GM12878 (cell line): ENCODE data around the gene CIB2. TPM values are rescaled to one million over a fixed set of nuclear protein-coding genes. Genes with fewer than 3 reads are reported as not detected.
A peak's percentile ranks its signal among the peaks of the same experiment; 100 is the strongest.

ENCODE experiments used
- ATF7 ChIP-seq: fragments of 450-650 bp; IDR thresholded peaks from 2 replicates; pipeline ENCODE4 v1.6.1; 2016; ENCODE audit warnings: low read depth, mild to moderate bottlenecking
- CTCF ChIP-seq, 3 experiments: IDR thresholded peaks in 2 of 3; conservative IDR thresholded peaks in 1 of 3; 2 replicates each; pipeline ENCODE4 v1.5.1; 2011; ENCODE audit warnings: low read depth in 3 of 3, low read length in 3 of 3, mild to moderate bottlenecking in 3 of 3, control low read depth in 2 of 3, moderate library complexity in 2 of 3, inconsistent platforms in 1 of 3, mixed read lengths in 1 of 3; ENCODE audit not compliant: control insufficient read depth in 2 of 3, insufficient read depth in 1 of 3; ENCODE audit errors: extremely low read depth in 1 of 3
- CUX1 ChIP-seq: IDR thresholded peaks from 2 replicates; pipeline ENCODE4 v1.6.1; 2012; ENCODE audit warnings: improper control_type of control experiment, low read depth, low read length; ENCODE audit not compliant: insufficient replicate concordance
- ETV6 ChIP-seq, 2 experiments: fragments of 450-650 bp in 1 of 2; IDR thresholded peaks in 1 of 2; conservative IDR thresholded peaks in 1 of 2; 2 replicates each; pipeline ENCODE4 v1.6.1; 2014; ENCODE audit warnings: antibody characterized with exemption in 1 of 2, borderline replicate concordance in 1 of 2, low read depth in 1 of 2, mild to moderate bottlenecking in 1 of 2, moderate library complexity in 1 of 2
- LARP7 ChIP-seq: fragments of 450-650 bp; IDR thresholded peaks from 2 replicates; pipeline ENCODE4 v1.6.1; 2017; ENCODE audit warnings: mild to moderate bottlenecking
- PBX3 ChIP-seq: IDR thresholded peaks from 2 replicates; pipeline ENCODE4 v1.6.1; 2011; ENCODE audit warnings: mild to moderate bottlenecking, low read depth, low read length, moderate library complexity; ENCODE audit not compliant: insufficient replicate concordance
- STAT3 ChIP-seq: IDR thresholded peaks from 2 replicates; pipeline ENCODE4 v1.6.1; 2011; ENCODE audit warnings: low read depth, low read length, improper control_type of control experiment
- TBL1XR1 ChIP-seq: IDR thresholded peaks from 2 replicates; pipeline ENCODE4 v1.6.1; 2012; ENCODE audit warnings: low read depth, low read length, improper control_type of control experiment
- TCF7 ChIP-seq: IDR thresholded peaks from 2 replicates; pipeline ENCODE4 v1.6.1; 2014; ENCODE audit warnings: antibody characterized with exemption, borderline replicate concordance
- ZNF384 ChIP-seq: IDR thresholded peaks from 2 replicates; pipeline ENCODE4 v1.6.1; 2012; ENCODE audit warnings: low read depth, mild to moderate bottlenecking, low read length, improper control_type of control experiment, borderline replicate concordance
- polyA plus RNA-seq, 11 experiments: library from polyadenylated mRNA; depleted of rRNA in 4 of 11; unstranded in 6 of 11; stranded (reverse) in 5 of 11; fragments of >200 nt; fragmentation: Nextera tagmentation in 4 of 11; fragmentation: Illumina TruSeq in 1 of 11; extraction: Ambion mirVana in 4 of 11; extraction: Trizol in 1 of 11; gene quantifications; 1 replicate in 1 of 11; 2 replicates in 10 of 11; pipeline versions ENCODE4 v1.2.1 to v1.2.3, GENCODE V29; 2011 to 2016; ENCODE audit warnings: inconsistent platforms in 2 of 11, missing spikeins in 2 of 11, low read depth in 1 of 11
- total RNA-seq, 4 experiments: library from RNA; depleted of rRNA in 3 of 4; stranded (reverse); fragments of >200 nt in 3 of 4; fragmentation: Illumina TruSeq in 1 of 4; extraction: Trizol in 1 of 4; gene quantifications; 2 replicates each; pipeline versions ENCODE4 v1.2.1 to v1.2.3, GENCODE V29; 2013 to 2021
- TF ChIP-seq, protein P1 (sequence below): fragments of 450-650 bp; IDR thresholded peaks from 2 replicates; pipeline ENCODE4 v1.6.1; 2016; ENCODE audit warnings: mild to moderate bottlenecking
- TF ChIP-seq, protein P2 (sequence below): fragments of 450-650 bp; IDR thresholded peaks from 2 replicates; pipeline ENCODE4 v1.6.1; 2017; ENCODE audit warnings: low read depth, mild to moderate bottlenecking, moderate library complexity
- TF ChIP-seq, protein P3 (sequence below): fragments of 450-650 bp; formaldehyde crosslinking; IDR thresholded peaks from 2 replicates; pipeline ENCODE4 v1.4.0; 2020; ENCODE audit warnings: mild to moderate bottlenecking, moderate library complexity

Gene CIB2
- total and polyA plus RNA-seq, 10 of the 15 experiments (the other 5 are each of a cell fraction or from before 2014, with no cell fraction given), result 0.56 to 12.1 (median 7.1) TPM

DNA sequence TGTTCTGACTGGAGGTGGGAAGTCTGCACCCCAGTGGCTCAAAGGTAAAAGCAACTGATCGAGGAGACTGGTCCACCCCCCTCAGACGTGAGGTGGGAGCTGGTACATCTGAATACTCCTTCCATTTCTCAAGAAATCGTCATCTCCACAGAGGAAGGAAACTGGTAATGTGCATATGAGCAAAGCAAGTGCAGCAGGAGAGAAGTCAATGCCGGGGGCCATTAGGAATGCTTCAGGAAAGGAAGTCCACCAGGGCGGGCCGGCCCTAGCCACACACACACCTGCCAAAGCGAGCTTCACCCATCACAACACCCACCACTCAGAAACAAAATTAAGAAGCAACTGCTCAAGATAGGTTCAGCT is 62.2 kb downstream of the CIB2 start (continued):
- TF ChIP-seq PBX3, result no peak
- TF ChIP-seq ETV6 (conservative IDR thresholded peaks at IDR 0.05 in 1 of 2, IDR thresholded peaks at IDR 0.05 in 1 of 2; ENCODE audit: borderline replicate concordance in 1 of 2, low read depth in 1 of 2), result no peak
- no peak for TF ChIP-seq STAT3
- no peak for TF ChIP-seq CUX1
- TF ChIP-seq, protein P1, sequence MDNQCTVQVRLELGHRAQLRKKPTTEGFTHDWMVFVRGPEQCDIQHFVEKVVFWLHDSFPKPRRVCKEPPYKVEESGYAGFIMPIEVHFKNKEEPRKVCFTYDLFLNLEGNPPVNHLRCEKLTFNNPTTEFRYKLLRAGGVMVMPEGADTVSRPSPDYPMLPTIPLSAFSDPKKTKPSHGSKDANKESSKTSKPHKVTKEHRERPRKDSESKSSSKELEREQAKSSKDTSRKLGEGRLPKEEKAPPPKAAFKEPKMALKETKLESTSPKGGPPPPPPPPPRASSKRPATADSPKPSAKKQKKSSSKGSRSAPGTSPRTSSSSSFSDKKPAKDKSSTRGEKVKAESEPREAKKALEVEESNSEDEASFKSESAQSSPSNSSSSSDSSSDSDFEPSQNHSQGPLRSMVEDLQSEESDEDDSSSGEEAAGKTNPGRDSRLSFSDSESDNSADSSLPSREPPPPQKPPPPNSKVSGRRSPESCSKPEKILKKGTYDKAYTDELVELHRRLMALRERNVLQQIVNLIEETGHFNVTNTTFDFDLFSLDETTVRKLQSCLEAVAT, result 0 out of 2 replicates have a peak, but pooled peaks have one; percentile 0
- TF ChIP-seq ZNF384, result no peak
- no peak for TF ChIP-seq TCF7
- TF ChIP-seq TBL1XR1, result no peak
- TF ChIP-seq, protein P2, sequence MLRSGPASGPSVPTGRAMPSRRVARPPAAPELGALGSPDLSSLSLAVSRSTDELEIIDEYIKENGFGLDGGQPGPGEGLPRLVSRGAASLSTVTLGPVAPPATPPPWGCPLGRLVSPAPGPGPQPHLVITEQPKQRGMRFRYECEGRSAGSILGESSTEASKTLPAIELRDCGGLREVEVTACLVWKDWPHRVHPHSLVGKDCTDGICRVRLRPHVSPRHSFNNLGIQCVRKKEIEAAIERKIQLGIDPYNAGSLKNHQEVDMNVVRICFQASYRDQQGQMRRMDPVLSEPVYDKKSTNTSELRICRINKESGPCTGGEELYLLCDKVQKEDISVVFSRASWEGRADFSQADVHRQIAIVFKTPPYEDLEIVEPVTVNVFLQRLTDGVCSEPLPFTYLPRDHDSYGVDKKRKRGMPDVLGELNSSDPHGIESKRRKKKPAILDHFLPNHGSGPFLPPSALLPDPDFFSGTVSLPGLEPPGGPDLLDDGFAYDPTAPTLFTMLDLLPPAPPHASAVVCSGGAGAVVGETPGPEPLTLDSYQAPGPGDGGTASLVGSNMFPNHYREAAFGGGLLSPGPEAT, result peak; percentile 7; the same call in 1 of the 2 replicates
- no peak for TF ChIP-seq LARP7
- peak in 2 of 3 experiments; percentile 4 to 16; a peak in 1 of 6 replicates for TF ChIP-seq CTCF (IDR thresholded peaks at IDR 0.05 in 2 of 3, conservative IDR thresholded peaks at IDR 0.05 in 1 of 3; ENCODE audit: control insufficient read depth in 2 of 3, extremely low read depth in 1 of 3, insufficient read depth in 1 of 3, low read depth in 3 of 3, low read length in 3 of 3)
- 0 out of 2 replicates have a peak, but pooled peaks have one; percentile 25 for TF ChIP-seq ATF7
- TF ChIP-seq, protein P3, sequence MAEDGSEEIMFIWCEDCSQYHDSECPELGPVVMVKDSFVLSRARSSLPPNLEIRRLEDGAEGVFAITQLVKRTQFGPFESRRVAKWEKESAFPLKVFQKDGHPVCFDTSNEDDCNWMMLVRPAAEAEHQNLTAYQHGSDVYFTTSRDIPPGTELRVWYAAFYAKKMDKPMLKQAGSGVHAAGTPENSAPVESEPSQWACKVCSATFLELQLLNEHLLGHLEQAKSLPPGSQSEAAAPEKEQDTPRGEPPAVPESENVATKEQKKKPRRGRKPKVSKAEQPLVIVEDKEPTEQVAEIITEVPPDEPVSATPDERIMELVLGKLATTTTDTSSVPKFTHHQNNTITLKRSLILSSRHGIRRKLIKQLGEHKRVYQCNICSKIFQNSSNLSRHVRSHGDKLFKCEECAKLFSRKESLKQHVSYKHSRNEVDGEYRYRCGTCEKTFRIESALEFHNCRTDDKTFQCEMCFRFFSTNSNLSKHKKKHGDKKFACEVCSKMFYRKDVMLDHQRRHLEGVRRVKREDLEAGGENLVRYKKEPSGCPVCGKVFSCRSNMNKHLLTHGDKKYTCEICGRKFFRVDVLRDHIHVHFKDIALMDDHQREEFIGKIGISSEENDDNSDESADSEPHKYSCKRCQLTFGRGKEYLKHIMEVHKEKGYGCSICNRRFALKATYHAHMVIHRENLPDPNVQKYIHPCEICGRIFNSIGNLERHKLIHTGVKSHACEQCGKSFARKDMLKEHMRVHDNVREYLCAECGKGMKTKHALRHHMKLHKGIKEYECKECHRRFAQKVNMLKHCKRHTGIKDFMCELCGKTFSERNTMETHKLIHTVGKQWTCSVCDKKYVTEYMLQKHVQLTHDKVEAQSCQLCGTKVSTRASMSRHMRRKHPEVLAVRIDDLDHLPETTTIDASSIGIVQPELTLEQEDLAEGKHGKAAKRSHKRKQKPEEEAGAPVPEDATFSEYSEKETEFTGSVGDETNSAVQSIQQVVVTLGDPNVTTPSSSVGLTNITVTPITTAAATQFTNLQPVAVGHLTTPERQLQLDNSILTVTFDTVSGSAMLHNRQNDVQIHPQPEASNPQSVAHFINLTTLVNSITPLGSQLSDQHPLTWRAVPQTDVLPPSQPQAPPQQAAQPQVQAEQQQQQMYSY, result no peak
